H1 (cell line): ENCODE results near the gene RBM20.

Source experiments
- CEBPB ChIP-seq: IDR thresholded peaks from 2 replicates; pipeline ENCODE4 v1.6.1; 2012; ENCODE audit warnings: low read depth, low read length
- CTCF ChIP-seq, 3 experiments: IDR thresholded peaks; 1 replicate in 2 of 3; 2 replicates in 1 of 3; pipeline versions ENCODE4 v1.5.1 to v1.6.1; 2011; ENCODE audit warnings: low read length in 3 of 3, mild to moderate bottlenecking in 3 of 3, inconsistent platforms in 2 of 3, low read depth in 1 of 3, moderate library complexity in 1 of 3; ENCODE audit not compliant: insufficient read depth in 1 of 3; ENCODE audit errors: control extremely low read depth in 1 of 3
- EZH2 ChIP-seq: fragments of 200-600 bp; sonication (generic); IDR thresholded peaks from 2 replicates; pipeline ENCODE4 v1.7.1; 2012; ENCODE audit warnings: low read depth, mild to moderate bottlenecking, moderate library complexity, low read length, inconsistent platforms; ENCODE audit not compliant: severe bottlenecking
- JUN ChIP-seq: IDR thresholded peaks from 2 replicates; pipeline ENCODE4 v1.6.1; 2011; ENCODE audit warnings: low read depth, mild to moderate bottlenecking, improper control_type of control experiment, low read length
- SIX5 ChIP-seq: IDR thresholded peaks from 2 replicates; pipeline ENCODE4 v1.6.1; 2011; ENCODE audit warnings: mild to moderate bottlenecking, low read depth, low read length
- SP1 ChIP-seq: IDR thresholded peaks from 2 replicates; pipeline ENCODE4 v1.6.1; 2011; ENCODE audit warnings: low read depth, low read length

GRCh38 chr10:110843031-110843430, 198.9 kb downstream of the RBM20 start:
- no peak for TF ChIP-seq SP1
- TF ChIP-seq EZH2 = no peak
- TF ChIP-seq CTCF (IDR thresholded peaks at IDR 0.05; ENCODE audit: control extremely low read depth in 1 of 3, insufficient read depth in 1 of 3, low read depth in 1 of 3, low read length in 3 of 3) = no peak
- TF ChIP-seq SIX5 = no peak
- no peak for TF ChIP-seq CEBPB
- no peak for TF ChIP-seq JUN
